ENCODE data around the gene TEDC1.

The TEDC1 gene

DNA sequence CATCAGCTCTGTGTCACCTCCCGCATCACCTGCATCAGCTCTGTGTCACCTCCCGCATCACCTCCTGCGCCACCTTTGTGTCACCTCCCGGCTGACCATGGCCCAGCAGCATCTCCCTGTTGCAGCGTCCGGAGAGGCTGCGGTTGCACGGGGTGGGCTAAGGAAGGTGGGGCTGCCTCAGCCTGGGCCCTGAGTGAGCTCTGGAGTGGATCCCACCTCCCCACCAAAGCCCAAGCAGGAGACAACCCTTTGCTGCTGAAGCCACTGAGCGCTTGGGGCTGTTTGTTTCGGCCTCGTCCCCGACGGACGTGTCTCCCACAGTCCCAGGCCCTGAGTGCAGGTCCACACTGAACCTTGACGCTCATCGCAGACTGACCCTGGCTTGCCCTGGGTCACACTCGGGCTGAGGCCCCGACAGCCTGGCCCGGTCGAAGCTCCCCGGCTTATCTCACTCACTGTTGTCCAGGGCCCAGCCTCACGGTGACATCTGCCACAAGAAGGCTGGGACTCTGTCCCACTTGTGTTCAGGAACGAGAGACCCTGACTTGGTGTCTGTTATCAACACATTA, 47.5 kb downstream of the TEDC1 start (continued):
- TF ChIP-seq, protein P1, sequence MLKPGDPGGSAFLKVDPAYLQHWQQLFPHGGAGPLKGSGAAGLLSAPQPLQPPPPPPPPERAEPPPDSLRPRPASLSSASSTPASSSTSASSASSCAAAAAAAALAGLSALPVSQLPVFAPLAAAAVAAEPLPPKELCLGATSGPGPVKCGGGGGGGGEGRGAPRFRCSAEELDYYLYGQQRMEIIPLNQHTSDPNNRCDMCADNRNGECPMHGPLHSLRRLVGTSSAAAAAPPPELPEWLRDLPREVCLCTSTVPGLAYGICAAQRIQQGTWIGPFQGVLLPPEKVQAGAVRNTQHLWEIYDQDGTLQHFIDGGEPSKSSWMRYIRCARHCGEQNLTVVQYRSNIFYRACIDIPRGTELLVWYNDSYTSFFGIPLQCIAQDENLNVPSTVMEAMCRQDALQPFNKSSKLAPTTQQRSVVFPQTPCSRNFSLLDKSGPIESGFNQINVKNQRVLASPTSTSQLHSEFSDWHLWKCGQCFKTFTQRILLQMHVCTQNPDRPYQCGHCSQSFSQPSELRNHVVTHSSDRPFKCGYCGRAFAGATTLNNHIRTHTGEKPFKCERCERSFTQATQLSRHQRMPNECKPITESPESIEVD (tag by site-specific recombination; IDR thresholded peaks at IDR 0.05) = no peak
- TF ChIP-seq ZBTB7A (tag by site-specific recombination; IDR thresholded peaks at IDR 0.05; ENCODE audit: low read depth) (no peak), ZNF560 (tag by site-specific recombination; IDR thresholded peaks at IDR 0.05; ENCODE audit: borderline replicate concordance) (no peak), ZNF521 (tag by site-specific recombination; IDR thresholded peaks at IDR 0.05) (no peak), ZNF777 (tag by site-specific recombination; IDR thresholded peaks at IDR 0.05; ENCODE audit: borderline replicate concordance) (no peak), HOXA7 (CRISPR knock-in tag; IDR thresholded peaks at IDR 0.05; ENCODE audit: borderline replicate concordance) (no peak)
- TF ChIP-seq, protein P2, sequence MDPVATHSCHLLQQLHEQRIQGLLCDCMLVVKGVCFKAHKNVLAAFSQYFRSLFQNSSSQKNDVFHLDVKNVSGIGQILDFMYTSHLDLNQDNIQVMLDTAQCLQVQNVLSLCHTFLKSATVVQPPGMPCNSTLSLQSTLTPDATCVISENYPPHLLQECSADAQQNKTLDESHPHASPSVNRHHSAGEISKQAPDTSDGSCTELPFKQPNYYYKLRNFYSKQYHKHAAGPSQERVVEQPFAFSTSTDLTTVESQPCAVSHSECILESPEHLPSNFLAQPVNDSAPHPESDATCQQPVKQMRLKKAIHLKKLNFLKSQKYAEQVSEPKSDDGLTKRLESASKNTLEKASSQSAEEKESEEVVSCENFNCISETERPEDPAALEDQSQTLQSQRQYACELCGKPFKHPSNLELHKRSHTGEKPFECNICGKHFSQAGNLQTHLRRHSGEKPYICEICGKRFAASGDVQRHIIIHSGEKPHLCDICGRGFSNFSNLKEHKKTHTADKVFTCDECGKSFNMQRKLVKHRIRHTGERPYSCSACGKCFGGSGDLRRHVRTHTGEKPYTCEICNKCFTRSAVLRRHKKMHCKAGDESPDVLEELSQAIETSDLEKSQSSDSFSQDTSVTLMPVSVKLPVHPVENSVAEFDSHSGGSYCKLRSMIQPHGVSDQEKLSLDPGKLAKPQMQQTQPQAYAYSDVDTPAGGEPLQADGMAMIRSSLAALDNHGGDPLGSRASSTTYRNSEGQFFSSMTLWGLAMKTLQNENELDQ (tag by site-specific recombination; IDR thresholded peaks at IDR 0.05; ENCODE audit: low read depth) = no peak
- TF ChIP-seq, protein P3, sequence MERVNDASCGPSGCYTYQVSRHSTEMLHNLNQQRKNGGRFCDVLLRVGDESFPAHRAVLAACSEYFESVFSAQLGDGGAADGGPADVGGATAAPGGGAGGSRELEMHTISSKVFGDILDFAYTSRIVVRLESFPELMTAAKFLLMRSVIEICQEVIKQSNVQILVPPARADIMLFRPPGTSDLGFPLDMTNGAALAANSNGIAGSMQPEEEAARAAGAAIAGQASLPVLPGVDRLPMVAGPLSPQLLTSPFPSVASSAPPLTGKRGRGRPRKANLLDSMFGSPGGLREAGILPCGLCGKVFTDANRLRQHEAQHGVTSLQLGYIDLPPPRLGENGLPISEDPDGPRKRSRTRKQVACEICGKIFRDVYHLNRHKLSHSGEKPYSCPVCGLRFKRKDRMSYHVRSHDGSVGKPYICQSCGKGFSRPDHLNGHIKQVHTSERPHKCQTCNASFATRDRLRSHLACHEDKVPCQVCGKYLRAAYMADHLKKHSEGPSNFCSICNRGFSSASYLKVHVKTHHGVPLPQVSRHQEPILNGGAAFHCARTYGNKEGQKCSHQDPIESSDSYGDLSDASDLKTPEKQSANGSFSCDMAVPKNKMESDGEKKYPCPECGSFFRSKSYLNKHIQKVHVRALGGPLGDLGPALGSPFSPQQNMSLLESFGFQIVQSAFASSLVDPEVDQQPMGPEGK (tag by site-specific recombination; IDR thresholded peaks at IDR 0.05) = no peak
- TF ChIP-seq, protein P4, sequence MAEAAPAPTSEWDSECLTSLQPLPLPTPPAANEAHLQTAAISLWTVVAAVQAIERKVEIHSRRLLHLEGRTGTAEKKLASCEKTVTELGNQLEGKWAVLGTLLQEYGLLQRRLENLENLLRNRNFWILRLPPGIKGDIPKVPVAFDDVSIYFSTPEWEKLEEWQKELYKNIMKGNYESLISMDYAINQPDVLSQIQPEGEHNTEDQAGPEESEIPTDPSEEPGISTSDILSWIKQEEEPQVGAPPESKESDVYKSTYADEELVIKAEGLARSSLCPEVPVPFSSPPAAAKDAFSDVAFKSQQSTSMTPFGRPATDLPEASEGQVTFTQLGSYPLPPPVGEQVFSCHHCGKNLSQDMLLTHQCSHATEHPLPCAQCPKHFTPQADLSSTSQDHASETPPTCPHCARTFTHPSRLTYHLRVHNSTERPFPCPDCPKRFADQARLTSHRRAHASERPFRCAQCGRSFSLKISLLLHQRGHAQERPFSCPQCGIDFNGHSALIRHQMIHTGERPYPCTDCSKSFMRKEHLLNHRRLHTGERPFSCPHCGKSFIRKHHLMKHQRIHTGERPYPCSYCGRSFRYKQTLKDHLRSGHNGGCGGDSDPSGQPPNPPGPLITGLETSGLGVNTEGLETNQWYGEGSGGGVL (tag by site-specific recombination; IDR thresholded peaks at IDR 0.05) = no peak
- TF ChIP-seq, protein P5, sequence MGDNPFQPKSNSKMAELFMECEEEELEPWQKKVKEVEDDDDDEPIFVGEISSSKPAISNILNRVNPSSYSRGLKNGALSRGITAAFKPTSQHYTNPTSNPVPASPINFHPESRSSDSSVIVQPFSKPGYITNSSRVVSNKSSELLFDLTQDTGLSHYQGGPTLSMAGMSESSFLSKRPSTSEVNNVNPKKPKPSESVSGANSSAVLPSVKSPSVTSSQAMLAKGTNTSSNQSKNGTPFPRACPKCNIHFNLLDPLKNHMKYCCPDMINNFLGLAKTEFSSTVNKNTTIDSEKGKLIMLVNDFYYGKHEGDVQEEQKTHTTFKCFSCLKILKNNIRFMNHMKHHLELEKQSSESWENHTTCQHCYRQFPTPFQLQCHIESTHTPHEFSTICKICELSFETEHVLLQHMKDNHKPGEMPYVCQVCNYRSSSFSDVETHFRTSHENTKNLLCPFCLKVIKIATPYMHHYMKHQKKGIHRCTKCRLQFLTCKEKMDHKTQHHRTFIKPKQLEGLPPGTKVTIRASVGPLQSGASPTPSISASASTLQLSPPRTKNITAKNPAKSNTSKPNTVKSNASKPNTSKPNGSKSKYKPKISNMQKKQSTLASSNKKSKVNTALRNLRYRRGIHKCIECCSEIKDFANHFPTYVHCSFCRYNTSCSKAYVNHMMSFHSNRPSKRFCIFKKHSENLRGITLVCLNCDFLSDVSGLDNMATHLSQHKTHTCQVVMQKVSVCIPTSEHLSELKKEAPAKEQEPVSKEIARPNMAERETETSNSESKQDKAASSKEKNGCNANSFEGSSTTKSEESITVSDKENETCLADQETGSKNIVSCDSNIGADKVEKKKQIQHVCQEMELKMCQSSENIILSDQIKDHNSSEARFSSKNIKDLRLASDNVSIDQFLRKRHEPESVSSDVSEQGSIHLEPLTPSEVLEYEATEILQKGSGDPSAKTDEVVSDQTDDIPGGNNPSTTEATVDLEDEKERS (tag by site-specific recombination; IDR thresholded peaks at IDR 0.05) = no peak
- TF ChIP-seq, protein P6, sequence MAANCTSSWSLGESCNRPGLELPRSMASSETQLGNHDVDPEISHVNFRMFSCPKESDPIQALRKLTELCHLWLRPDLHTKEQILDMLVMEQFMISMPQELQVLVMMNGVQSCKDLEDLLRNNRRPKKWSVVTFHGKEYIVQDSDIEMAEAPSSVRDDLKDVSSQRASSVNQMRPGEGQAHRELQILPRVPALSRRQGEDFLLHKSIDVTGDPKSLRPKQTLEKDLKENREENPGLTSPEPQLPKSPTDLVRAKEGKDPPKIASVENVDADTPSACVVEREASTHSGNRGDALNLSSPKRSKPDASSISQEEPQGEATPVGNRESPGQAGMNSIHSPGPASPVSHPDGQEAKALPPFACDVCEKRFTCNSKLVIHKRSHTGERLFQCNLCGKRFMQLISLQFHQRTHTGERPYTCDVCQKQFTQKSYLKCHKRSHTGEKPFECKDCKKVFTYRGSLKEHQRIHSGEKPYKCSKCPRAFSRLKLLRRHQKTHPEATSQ (tag by site-specific recombination; IDR thresholded peaks at IDR 0.05) = no peak
- TF ChIP-seq, protein P7, sequence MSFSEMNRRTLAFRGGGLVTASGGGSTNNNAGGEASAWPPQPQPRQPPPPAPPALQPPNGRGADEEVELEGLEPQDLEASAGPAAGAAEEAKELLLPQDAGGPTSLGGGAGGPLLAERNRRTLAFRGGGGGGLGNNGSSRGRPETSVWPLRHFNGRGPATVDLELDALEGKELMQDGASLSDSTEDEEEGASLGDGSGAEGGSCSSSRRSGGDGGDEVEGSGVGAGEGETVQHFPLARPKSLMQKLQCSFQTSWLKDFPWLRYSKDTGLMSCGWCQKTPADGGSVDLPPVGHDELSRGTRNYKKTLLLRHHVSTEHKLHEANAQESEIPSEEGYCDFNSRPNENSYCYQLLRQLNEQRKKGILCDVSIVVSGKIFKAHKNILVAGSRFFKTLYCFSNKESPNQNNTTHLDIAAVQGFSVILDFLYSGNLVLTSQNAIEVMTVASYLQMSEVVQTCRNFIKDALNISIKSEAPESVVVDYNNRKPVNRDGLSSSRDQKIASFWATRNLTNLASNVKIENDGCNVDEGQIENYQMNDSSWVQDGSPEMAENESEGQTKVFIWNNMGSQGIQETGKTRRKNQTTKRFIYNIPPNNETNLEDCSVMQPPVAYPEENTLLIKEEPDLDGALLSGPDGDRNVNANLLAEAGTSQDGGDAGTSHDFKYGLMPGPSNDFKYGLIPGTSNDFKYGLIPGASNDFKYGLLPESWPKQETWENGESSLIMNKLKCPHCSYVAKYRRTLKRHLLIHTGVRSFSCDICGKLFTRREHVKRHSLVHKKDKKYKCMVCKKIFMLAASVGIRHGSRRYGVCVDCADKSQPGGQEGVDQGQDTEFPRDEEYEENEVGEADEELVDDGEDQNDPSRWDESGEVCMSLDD (tag by site-specific recombination; IDR thresholded peaks at IDR 0.05) = no peak
- TF ChIP-seq, protein P8, sequence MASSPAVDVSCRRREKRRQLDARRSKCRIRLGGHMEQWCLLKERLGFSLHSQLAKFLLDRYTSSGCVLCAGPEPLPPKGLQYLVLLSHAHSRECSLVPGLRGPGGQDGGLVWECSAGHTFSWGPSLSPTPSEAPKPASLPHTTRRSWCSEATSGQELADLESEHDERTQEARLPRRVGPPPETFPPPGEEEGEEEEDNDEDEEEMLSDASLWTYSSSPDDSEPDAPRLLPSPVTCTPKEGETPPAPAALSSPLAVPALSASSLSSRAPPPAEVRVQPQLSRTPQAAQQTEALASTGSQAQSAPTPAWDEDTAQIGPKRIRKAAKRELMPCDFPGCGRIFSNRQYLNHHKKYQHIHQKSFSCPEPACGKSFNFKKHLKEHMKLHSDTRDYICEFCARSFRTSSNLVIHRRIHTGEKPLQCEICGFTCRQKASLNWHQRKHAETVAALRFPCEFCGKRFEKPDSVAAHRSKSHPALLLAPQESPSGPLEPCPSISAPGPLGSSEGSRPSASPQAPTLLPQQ (tag by site-specific recombination; IDR thresholded peaks at IDR 0.05) = no peak
